CMK (cell line): ENCODE data around the gene PIGQ.

Experiments used
- DNase-seq: peaks from one replicate; pipeline ENCODE4 v3.0.0-alpha.2; 2010; ENCODE audit warnings: low read depth

PIGQ gene

DNA sequence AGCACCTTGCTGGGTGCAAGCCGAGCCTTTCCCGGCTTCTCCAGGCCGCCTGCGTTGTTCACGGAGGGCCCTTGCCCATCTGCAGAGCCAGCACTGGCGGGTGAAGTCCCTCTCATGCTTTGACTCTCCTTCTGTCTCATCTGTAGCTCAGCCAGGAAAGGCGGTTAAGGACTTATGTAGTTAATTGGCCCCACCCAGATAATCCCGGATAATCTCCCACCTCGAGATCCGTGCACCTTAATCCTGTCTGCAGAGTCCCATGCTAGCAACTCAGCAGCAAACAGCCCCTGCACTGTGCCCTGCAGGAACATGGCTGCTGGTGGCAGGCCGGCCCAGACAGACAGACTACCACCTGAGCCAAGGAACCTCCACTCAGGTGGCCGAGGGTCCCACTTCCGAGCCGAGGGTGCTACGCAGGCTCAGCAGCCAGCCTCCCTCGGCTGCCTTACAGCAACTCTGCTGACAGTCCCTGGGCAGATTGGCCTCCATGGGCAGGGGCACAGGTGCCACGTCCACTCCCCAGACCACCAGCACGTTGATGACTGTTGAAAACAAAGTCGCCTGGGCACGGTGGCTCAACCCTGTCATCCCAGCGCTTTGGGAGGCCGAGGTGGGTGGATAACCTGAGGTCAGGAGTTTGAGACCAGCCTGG lies 37.0 kb downstream of the PIGQ start:
- DNase-seq, result no peak

DNA sequence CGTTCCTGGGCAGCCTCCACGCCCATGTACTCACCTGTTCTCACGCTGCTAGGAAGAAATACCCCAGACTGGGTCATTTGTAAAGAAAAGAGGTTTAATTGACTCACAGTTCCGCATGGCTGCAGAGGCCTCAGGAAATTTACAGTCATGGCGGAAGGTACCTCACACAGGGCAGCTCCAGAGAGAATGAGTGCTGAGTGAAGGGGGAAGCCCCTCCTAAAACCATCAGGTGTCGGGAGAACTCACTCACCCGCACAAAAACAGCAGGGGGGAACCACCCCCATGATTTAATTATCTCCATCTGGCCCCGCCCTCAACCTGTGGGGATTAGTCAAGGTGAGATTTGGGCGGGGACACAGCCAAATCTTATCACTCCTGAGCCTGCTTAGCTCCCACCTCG lies 38.3 kb downstream of the PIGQ start:
- no peak for DNase-seq

GRCh38 chr16:609316-609715 lies 39.5 kb downstream of the PIGQ start:
- DNase-seq, result no peak

DNA sequence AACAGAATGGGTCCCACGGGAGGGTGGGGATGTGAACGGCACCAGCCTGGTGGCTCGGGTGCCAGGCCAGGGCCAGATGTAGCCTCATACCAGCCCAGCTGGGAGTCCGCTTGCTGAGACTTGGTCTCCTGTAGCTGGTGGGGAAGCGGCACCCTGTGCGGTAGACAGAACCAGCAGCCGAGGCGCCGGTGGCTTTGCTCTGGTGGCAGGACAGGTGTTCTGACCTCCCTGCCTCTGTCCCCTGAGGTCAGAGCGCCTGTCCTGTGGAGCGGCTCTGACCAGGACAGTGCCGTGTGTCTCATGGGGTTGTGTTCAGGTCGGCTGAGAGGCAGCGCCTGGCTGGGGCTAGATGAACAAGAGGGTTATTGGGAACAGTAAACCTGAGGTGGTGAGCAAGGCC lies 40.2 kb downstream of the PIGQ start:
- DNase-seq, result no peak

DNA sequence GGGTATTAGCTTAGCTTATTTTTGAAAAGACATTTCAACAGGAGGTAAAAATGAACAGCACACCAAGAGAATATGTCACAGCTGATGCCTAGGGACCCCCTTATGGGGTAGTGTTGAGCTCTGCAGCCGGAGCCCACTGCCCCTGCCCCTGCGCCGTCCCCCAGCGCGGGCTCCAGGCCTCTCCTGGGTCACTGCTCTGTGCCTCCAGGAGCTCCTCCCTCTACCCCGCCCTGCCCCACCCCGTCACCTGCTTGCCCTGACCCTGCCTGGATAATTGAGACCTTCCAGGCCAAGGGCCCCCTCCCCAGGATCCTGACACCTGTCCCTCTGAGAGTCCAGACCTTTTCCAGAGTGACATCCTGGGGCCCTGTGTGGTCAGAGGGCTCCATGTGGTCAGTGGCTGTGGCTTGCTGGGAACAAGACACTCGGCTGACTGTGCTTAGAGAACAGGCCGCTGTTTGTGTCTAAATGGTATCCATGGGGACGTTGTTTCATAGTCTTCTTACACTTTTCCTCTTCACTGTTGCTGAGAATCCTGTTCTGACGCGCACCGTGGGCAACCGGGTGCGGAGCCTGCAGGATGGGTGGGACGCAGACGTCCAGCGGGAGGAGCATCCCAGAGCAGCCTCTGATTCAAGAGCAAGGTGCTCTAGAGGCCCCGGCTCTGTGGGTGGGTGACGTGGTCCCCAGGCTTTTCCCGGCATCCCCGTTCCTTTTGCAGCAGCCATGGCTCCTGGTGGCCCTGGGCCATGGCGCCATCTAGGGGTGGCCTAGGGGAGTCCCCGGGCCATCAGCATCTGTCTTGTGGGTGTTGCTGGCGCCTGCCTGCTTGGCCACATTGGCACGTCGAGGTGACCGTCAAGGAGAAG lies 41.0 kb downstream of the PIGQ start:
- no peak for DNase-seq

DNA sequence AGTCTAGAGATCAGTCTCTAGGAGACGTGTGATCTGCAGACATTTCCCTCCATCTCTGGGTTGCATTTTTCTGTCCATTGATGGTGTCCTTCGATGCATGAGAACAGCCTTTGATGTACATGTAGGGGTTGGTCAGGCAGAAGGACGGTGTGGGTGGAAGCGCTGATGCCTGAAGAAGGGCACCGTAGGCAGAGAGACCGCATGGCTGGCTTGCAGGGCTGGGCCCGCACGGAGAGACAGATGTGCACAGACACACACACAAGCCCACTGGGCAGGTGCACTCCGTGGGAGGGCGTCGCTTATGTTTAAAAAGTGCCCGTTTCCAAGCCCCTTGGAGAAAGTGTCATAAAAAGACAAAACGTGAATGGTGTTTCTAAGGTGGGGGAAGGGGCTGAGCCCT lies 45.4 kb downstream of the PIGQ start:
- no peak for DNase-seq

GRCh38 chr16:616733-617586 lies 47.2 kb downstream of the PIGQ start:
- no peak for DNase-seq

- no peak for DNase-seq
Measured at GRCh38 chr16:617855-618254, 48.1 kb downstream of the PIGQ start.

DNA sequence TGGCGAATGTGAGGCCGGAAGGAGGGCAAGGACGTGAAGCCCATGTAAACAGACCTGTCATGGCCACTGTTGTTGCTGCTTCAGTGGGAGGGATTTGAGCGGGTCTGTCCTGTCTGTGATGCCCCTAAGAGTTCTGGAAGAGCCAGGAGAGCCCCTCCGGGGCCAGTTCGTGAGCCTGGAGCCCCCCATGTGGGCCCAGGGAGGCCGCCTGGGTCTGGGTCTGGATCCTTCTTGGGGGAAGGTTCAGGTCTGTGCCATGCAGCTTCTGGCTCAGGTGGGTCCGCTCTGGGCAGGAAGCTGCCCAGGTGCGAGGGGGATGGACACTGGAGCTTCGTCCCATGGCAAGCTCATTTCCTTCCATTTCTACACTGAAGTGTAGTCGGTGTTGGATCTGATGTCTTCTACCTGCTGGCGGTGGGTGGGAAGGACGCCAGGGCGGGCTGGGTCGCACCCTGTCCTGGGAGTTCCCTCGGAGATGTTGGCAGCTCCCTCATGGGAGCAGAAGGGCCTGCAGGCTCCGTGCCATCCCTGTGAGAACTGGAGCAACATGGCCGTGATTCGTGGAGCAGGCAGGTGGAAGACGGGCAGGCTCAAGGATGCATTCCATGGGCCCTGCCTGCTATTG lies 49.8 kb downstream of the PIGQ start:
- DNase-seq, result no peak

DNA sequence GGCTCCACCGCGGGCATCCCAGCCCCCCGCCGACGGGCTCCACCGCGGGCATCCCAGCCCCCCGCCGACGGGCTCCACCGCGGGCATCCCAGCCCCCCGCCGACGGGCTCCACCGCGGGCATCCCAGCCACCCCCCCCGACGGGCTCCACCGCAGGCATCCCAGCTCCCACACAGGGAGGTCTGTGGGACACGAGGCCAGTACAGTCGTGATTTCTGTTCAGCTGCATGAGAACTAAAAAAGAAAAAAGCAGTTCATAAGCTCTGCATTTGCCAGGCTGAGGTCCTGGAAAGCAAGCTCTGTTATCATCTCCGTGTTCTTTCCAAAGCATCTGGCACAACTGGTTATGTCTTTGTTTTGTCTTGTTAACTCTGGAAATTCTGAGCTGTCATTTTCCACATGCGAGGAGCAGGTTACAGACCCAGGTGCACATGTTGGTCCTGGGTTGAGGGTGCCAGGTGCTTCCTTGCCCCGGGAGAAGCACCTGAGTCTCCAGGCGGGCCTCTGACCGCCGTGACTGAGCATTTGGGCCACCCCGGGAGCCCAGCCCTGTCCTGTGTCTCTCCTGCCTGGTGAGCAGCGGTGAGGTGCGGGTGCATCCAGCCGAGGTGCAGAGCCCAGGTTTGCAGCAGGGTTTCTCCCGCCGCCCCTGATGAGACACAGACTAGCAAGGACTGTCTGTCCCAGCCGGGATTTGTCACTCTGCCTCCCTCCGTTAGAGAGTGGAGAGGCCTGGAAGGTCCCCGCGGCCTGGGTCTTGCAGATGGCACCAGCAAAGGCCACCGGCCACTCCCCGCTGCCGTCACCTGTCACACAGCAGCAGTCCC lies 51.1 kb downstream of the PIGQ start:
- DNase-seq, result no peak

DNA sequence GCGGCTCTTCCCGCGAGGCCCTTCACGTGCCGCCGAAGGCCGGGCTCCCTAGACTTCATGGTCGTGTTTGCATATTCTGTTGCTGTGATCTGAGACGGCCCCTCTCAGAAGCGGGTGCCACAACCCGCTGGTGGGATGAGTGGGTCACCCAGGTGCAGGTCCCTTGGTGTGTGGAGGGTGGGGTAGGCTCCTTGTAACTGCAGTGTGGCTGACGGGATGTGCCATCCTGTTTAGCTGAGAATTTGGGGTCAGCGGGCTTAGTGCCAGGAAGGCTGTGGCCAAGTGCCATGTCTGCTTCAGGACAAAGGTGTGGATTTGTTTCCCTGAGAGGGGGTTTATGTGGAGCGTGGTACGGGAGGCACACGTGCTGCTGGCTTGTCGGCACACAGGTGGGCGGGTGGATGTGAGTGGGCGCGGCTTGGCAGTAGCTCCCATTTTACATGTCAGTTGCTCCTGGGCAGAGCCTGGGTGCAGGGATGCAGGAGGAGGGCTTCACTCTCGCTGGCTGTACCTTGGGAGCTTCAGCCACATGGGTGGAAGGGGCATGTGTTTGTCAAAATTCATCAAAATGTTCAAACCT lies 51.8 kb downstream of the PIGQ start:
- DNase-seq, result no peak

- DNase-seq, result no peak
Measured at GRCh38 chr16:622920-623280, 53.1 kb downstream of the PIGQ start.

DNA sequence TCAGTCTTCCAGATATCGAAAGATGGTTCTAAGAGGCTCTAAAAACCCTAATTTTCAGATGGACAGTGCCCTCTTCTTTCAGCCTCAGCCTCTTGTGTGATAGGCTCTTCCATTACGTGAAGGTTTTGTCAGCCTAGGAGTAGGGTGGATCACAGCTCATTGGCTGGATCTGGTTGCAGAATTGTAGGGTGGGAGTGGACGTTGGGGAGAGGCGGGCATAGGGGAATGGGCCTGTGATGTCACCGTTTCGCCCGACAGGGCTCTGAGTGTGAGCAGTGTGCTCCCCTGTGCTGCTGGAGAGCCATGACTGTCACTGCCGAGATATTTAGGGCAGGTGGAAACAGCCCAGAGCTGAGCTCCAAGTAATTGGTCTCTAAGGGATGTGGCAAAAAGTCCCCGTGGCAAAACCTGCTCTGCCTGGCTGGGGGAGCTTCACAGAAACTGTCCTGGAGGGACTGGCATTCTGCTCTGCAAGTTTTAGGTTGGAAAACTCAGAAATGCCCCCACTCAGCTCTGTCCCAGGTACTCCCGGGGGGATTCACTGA lies 54.8 kb downstream of the PIGQ start:
- DNase-seq, result no peak

- no peak for DNase-seq
Measured at GRCh38 chr16:625117-625976, 55.6 kb downstream of the PIGQ start.

- no peak for DNase-seq
Measured at GRCh38 chr16:625977-626765, 56.4 kb downstream of the PIGQ start.

DNA sequence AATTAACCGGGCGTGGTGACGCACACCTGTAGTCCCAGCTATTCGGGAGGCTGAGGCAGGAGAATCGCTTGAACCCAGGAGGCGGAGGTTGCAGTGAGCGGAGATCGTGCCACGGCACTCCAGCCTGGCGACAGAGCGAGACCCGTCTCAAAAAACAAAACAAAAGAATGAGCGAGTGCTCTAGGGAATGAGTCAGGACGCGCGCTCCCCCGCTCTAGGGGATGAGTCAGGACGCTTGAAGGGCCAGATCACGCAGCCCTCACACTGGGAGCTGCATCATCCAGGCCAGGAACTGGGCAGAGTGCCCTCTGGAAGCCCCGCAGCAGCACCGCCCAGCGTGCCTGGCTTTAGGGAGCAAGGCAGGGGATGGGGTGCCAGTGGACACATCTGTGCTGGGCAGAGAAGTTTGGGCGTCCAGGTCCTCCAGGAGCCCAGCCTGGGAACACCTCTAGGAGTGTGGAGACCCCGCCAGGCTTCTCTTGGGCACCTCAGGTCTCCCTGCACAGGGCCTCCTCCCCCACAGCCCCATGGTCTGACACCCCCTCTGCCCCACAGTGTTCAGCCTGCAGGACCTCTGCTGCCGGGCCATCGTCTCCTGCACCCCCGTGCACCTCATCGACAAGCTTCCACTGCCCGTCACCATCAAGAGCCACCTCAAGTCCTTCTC lies 57.2 kb downstream of the PIGQ start:
- no peak for DNase-seq

DNA sequence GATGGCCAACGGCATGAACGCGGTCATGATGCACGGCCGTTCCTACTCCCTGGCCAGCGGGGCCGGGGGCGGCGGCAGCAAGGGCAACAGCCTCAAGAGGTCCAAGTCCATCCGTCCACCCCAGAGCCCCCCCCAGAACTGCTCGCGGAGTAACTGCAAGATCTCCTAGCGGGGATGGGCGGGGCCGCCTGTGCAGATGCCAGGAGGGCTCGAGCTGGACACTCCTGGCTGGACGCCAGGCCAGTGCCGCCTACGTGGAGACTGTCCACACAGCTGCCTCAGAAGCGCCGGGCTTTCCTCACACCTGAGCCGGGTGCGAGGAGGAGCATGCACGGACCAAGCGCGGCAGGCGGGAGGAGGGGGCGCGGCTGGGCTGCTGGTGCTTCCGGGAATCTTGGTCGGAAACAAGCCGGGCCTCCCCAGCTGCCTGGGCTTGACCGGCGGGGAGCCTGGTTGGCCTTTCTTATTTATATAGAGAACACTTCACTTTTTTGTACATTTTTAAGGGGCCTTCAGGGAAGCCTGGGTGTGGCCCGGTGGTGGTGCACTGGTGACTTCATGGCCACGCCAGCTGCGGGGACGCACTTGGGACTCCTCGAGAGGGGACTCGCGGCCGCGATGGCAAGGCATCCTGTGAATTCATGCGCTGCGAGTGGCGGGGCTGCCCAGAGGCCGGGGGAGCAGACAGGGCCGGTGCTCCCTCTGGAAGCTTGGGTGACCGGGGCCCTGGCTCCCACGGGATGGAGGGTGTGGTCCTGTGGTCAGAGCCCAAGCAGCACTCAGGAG lies 57.9 kb downstream of the PIGQ start:
- DNase-seq, result no peak
